Lower lobe of right lung (tissue), 2 donors: ENCODE results near the gene SEZ6L. TPM values are rescaled to one million over a fixed set of nuclear protein-coding genes. Genes with fewer than 3 reads are reported as not detected.
A peak's percentile ranks its signal among the peaks of the same experiment; 100 is the strongest.

ENCODE experiments used
- ATAC-seq, 2 donors: fragments of 200-7000 bp; cut with Tn5 transposase; one replicate each; pipeline ENCODE4 v1.9.1; 2020 to 2022; ENCODE audit warnings: mild to moderate bottlenecking in 2 of 2, moderate library complexity in 2 of 2
- DNase-seq: peaks from one replicate; pipeline ENCODE4 v3.0.0-alpha.2; 2020
- H3K27ac ChIP-seq: fragments of 200-600 bp; one replicate; pipeline ENCODE4 v1.8.0; 2022
- H3K27me3 ChIP-seq: fragments of 200-600 bp; one replicate; pipeline ENCODE4 v1.8.0; 2022; ENCODE audit warnings: low read depth
- H3K36me3 ChIP-seq: fragments of 200-600 bp; one replicate; pipeline ENCODE4 v1.8.0; 2022; ENCODE audit warnings: mild to moderate bottlenecking
- H3K4me1 ChIP-seq: fragments of 200-600 bp; one replicate; pipeline ENCODE4 v1.8.0; 2022
- H3K4me3 ChIP-seq: fragments of 200-600 bp; one replicate; pipeline ENCODE4 v1.8.0; 2022; ENCODE audit warnings: mild to moderate bottlenecking
- H3K9me3 ChIP-seq: fragments of 200-600 bp; one replicate; pipeline ENCODE4 v1.8.0; 2022
- CTCF ChIP-seq: fragments of 200-600 bp; IDR thresholded peaks from one replicate; pipeline ENCODE4 v1.8.0; 2022; ENCODE audit warnings: antibody characterized with exemption, mild to moderate bottlenecking
- intact Hi-C: fragments of 100-400 bp; cut with DNase I; formaldehyde crosslinking; loops from one replicate; pipeline ENCODE4 v1.11.0; 2022
- total RNA-seq: library from RNA; stranded (reverse); fragmentation: NEBNext Ultra II Directional; extraction: Animal tissue kit (Norgen Biotek cat#: 25700); gene quantifications from one replicate; pipeline ENCODE4 v1.2.1, GENCODE V29; 2021
- donor health status: DM: no; HTN: yes; CAD: no; lungs with severe emphysema.

The SEZ6L gene
- total RNA-seq, 1 donor from 2014 or later, result 0.24 TPM

GRCh38 chr22:26367402-26368245, 198.4 kb downstream of the SEZ6L start:
- H3K9me3 ChIP-seq, result no peaks in the 10 kb centered on the region
- intact Hi-C loops, result no loop called here
- peaks cover 15% of the 10 kb centered on the region for H3K27me3 ChIP-seq
- H3K27ac ChIP-seq, result no peak overlapping the region
- peak; percentile 80 for TF ChIP-seq CTCF
- no peaks in the 10 kb centered on the region for H3K36me3 ChIP-seq
- DNase-seq, result no peak
- H3K4me1 ChIP-seq, result no peaks in the 10 kb centered on the region
- H3K4me3 ChIP-seq, result no peak overlapping the region
- ATAC-seq, result peak; percentile 49 to 63

GRCh38 chr22:26372890-26373289, 203.6 kb downstream of the SEZ6L start:
- Histone ChIP-seq H3K27me3 (peaks cover 43% of the 10 kb centered on the region), H3K36me3 (no peaks in the 10 kb centered on the region), H3K9me3 (no peaks in the 10 kb centered on the region), H3K27ac (no peak overlapping the region), H3K4me3 (no peak overlapping the region), H3K4me1 (no peaks in the 10 kb centered on the region)
- intact Hi-C loops, result no loop called here
- no peak for DNase-seq
- no peak for TF ChIP-seq CTCF
- no peak for ATAC-seq

- intact Hi-C loops, result no loop called here
- peaks cover 43% of the 10 kb centered on the region for H3K27me3 ChIP-seq
- ATAC-seq, result no peak
Observed at GRCh38 chr22:26374391-26375026, 205.2 kb downstream of the SEZ6L start.

GRCh38 chr22:26377170-26377830, 208.0 kb downstream of the SEZ6L start:
- intact Hi-C loops, result no loop called here
- H3K4me1 ChIP-seq, result no peaks in the 10 kb centered on the region
- DNase-seq (no peak), ATAC-seq (no peak)
- no peak overlapping the region for H3K4me3 ChIP-seq
- no peak for TF ChIP-seq CTCF
- H3K9me3 ChIP-seq, result no peaks in the 10 kb centered on the region
- H3K36me3 ChIP-seq, result no peaks in the 10 kb centered on the region
- no peak overlapping the region for H3K27ac ChIP-seq
- H3K27me3 ChIP-seq, result peaks cover 30% of the 10 kb centered on the region

More at GRCh38 chr22:26374391-26375026, 205.2 kb downstream of the SEZ6L start:
- Histone ChIP-seq H3K4me1 (no peaks in the 10 kb centered on the region), H3K36me3 (no peaks in the 10 kb centered on the region), H3K4me3 (no peak overlapping the region), H3K27ac (no peak overlapping the region), H3K9me3 (no peaks in the 10 kb centered on the region)
- no peak for DNase-seq
- TF ChIP-seq CTCF, result no peak

GRCh38 chr22:26380072-26380830, 211.0 kb downstream of the SEZ6L start:
- Histone ChIP-seq H3K4me3 (no peak overlapping the region), H3K9me3 (no peaks in the 10 kb centered on the region), H3K4me1 (no peaks in the 10 kb centered on the region), H3K27me3 (peaks cover 35% of the 10 kb centered on the region), H3K27ac (no peak overlapping the region), H3K36me3 (no peaks in the 10 kb centered on the region)
- no peak for TF ChIP-seq CTCF
- no peak for ATAC-seq
- no peak for DNase-seq
- intact Hi-C loops, result no loop called here
